Measurements from ENCODE around the gene BIRC7. TPM values are rescaled to one million over a fixed set of nuclear protein-coding genes. Genes with fewer than 3 reads are reported as not detected.

Gene BIRC7, protein sequence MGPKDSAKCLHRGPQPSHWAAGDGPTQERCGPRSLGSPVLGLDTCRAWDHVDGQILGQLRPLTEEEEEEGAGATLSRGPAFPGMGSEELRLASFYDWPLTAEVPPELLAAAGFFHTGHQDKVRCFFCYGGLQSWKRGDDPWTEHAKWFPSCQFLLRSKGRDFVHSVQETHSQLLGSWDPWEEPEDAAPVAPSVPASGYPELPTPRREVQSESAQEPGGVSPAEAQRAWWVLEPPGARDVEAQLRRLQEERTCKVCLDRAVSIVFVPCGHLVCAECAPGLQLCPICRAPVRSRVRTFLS
- 2.9 TPM for total RNA-seq (ENCODE audit: insufficient read depth, low replicate concordance)

DNA sequence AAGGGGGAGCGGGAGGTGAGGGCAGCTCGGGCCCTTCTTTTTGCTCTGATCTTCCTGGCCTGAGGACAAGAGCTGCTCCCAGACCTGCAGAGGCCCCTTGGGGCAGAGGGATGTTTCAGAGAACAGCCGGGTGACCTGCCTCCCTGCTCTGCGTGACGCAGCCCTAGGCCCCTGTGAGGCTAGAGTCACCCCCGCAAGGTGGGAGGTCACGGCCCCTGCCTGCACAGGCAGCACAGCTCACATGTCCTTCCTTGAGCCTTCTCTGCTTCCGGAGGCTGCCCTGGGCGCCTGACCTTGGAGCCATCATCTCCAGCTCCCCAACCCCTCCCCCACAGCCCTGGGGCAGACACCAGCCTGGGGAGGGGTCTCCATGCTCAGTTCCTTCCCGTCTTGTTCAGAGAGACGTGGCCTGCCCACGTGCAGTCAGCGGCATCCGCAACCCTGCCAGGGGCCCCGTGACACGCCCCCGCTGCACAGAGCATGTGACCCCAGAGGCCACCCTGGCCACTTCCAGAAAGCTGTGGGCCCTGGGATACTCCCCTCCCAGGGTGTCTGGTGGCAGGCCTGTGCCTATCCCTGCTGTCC is at the start of gene BIRC7:
Gene BIRC7, plus strand, starts transcription at position 507 of the 585 bp plus-strand sequence. CDS start 192 bp downstream, outside the sequence.
- DNase-seq (ENCODE audit: low spot score), result no peak

DNA sequence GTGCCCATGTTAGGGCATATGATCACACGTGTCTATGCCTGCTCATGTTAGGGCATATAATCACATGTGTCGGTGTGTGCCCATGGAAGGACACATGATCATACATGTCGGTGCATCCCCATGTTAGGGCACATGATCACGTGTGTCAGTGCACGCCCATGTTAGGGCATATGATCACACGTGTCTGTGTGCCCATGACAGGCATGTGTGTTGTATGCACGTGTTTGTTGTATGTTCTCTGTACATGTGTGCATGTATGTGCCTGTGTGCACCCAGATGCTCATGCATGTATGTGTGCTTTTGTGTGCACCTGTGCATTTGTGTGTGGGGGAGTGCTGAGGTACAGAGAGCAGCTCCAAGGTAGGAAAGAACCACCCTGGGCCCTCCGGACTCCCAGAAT is 49.6 kb upstream of the BIRC7 start:
- DNase-seq (ENCODE audit: low spot score), result no peak

DNA sequence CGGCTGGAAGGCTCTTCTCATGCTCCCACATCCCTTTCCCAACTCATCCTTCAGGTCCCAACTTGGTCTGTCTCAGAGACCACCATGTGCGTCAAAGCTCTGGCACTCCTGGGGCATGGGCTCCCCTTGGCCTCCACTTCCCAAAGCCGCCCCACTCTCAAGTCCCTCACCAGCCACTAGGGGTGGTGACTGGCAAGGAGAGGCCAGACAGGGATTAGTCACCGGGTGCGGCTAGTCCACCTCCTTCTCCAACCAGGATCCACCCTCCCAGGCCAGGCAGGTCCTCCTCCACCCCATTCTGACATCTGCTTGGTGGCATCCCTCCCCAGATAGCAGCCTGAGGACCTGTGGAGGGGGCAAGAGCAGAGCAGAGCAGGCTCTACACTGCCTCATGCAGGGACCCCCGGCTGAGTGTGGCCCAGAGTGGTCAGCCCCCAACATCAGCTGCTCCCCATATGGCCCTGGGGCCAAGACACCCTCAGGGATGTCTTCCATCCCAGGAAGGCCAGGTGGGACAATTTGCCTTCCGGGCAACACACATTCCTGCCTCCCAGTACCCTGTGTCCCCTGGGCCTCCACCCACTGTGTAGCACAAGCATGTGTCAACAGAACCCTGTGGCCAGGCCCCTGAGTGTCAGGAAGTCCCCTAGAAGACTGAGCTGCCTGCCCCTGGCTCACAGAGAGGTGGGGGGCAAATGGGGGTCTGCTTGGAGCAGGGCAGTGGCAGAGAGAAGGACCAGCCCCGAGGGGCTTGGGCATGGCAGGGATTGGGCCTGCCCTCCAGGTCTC is 49.0 kb upstream of the BIRC7 start:
- no peak for DNase-seq (ENCODE audit: low spot score)

DNA sequence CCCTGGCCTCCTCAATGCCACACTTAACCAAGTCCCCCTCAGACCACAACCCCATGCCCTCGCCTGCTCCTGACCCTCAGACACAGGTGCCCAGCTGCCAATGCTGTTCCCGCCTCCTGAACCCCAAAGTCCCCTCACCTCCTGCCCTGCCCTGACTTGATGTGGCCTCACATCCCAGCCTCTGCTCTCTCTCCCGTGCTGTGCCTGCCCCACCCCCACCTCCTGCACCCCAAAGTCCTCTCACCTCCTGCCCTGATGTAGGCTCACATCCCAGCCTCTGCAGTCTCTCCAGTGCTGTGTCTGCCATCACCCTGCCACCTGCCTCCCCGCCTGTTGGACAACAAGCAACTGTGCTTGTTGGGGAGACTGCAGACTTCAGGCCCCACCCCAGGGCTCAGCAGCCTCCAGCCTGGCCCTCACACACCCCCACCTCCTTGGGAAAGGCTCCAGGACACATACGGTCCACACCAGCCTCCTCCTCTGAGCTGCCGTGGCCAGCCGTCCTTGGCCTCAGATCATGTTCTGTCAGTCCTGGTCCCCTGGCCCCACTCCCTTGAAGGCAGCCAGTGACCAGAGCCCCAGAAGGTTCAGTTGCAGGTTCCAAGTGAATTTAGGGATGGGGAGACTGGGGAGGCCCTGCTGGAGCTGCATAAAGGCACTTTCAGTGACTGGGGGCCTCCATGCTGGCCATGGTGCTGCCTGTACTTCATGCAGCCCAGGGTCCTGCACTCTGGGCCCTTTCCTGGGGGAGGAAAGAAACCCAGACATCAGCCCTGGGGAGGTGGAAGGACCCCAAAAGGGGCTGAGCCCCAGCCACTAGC is 48.2 kb upstream of the BIRC7 start:
- DNase-seq (ENCODE audit: low spot score), result no peak

DNA sequence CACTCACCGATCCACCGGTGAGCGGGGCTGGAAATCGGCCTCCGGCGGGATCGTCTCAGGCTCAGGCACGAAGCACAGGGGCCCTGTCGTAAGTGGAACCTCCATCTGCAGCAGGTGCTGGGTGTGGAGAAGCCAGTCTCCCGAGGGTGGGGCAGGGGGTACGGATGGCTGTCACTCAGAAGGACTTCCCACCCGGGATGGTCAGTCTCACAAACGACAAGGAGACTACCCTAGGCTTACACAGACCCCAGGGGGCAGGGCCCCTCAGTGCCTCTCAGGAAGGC is 47.6 kb upstream of the BIRC7 start:
- no peak for DNase-seq (ENCODE audit: low spot score)

DNA sequence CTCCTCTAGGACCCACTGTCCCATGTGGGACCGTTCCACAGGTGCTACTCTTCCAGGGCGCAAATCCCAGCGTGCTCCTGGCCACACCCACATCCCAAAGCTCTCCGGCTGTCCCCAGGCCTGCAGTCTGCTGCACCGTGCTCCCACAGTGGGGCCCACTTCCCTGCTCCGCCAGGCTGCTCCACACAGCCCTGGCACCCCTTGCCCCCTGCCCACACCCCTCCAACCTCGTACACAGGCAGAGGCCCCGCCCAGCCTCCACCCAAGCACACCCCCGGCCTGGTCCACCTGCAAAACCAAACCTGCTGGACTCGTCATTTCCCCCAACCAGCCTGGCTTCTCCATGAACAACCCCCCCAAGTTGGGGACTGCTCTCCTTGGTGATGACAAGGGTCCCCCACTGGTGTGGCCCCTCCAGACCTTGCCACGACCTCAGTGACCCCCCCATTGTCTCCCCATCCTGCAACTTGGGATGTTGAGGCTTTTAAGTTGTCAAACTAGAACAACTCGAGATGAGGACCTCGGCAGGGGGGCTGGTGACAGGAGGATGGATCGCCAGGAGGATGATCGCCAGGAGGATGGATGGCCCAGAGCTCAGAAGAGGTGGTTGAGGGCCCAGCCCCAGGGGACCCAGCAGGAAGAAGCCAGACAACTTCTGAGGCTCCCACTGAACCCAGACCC is 46.9 kb upstream of the BIRC7 start:
- DNase-seq (ENCODE audit: low spot score), result no peak

DNA sequence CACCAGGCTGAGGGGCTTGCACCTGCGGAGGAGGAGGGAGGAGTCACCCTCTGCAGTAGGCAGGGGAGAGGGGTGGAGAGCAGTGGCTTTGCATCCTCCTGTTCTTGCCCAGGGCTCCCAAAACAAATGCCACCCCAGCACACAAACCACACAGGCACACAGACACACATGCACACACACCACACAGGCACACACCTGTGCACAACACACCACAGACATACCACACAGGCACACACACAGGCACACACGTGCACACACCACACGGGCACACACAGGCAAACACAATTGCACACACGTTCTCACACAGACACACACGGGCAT is 46.4 kb upstream of the BIRC7 start:
- DNase-seq (ENCODE audit: low spot score), result no peak

DNA sequence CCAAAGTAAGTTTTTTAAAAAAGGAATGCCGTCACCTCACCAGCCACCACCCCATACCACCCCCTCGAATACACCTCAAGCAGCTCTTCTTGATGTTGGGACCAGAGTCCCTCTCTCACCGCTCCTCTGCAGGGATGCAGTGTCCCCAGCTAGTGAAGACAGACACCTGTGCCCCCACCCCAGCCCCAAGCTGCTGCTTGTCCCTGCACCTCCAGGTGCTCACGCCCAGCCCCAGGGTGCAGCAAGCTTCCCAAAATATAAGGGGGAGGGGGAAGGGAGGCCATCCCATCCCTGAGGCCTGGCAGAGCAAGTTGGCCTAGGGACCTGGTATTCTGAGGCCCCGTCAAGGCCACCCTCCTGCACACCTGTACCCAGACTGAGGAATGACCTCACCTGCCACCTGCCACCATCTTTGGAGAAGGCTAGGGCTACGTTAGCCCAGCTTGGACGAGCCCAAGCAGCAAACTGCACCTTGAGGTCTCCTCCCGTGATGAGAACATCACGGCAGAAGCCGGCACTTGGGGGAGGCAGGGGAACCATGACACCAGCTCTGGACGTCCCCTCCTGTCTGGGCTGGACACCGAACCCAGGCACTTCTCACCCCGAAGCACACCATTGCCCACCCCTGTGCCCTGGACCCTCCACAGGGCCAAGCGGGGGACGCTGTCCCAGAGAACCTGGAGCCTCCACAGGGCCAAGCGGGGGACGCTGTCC is 45.7 kb upstream of the BIRC7 start:
- DNase-seq (ENCODE audit: low spot score), result no peak

DNA sequence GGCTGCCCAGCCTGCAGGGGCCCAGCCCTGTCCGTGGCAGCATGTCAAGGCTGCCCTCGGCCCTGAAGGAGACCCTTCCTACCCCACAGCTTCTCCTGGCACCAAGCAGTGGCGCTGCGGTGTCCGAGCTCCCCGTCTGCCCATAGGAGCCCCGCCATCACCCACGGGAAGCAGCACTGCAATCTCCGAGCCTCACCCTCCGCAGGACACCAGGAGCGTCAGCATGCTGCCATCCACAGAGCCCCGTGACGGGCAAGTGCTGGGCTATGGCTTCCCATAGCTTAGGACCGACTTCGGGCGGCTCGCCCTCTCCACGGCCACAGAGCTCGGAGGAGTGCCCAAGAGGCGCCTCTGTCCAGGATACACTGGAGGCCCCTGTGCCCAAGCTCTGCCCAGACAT is 44.9 kb upstream of the BIRC7 start:
- no peak for DNase-seq (ENCODE audit: low spot score)

DNA sequence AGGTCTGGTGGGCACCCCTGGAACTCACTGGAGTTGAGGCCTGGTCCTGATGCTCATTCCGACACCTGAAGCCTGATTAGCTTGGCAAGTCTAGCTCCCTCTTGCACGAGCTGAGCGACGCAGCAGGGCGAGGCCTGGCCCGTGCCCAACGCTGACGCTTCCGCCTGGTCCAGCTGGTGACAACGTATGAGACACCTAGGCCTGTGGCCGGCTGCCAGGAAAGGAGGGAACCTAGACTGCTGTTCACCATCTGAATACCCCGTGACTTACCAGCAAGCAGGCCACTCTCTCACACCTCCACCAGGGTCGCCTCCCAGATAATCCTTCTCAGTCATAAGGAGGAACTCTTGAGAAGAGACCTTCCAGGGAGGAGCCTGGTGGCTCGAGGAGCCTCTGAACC is 44.3 kb upstream of the BIRC7 start:
- DNase-seq (ENCODE audit: low spot score), result no peak

DNA sequence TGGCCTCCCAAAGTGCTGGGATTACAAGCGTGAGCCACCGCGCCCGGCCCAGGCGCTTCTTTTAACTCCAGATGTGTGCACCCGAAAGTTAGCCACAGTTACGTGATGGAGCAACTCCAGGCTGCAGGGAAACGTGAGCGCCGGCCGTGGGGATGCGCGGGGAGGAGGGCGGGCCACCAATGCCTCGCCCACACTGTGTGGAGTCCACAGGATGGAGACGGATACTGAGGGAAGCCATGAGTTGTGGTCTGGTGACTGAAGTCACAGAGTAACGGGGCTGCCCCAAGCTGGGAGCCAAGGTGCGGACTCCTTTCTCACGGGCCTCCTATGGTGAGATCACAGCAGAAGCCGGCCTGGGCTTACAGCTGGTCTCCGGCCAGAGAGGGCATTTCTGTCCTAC is 43.0 kb upstream of the BIRC7 start:
- no peak for DNase-seq (ENCODE audit: low spot score)

DNA sequence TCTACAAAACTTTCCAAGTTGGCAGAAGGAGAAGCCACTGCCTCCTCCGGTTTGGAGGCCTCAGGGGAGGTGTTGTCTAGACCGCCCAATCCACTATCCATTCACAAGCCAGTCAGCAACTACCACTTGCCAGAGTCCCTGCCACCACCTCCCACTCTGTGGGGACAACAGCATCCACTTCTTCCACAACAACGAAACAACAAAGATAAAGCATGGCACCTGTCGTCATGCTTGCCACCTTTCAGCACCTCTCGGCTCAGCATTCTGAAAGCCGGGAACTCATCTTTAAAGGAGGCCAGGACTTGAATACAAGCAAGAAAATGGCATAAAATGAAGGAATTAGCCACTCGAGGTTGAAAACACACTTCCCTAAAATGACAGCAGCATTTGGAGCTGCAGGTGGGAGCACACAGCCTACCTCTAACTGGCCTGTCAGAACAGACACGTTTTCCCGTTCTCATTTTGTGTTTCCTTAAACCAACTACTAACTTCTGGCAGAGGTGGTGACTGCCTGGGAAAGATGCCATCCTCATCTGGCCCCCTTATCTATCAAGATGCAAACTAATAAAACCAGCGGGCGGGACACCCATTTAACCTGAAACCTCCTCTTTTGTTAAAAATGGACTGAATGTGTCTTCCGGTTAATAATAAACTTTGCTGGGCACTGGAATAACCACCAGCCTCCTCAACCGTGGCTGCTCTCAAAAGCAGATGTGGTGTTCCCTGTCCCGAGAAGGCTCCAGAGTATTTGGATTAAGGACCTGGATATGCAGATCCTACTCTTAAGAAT is 41.5 kb upstream of the BIRC7 start:
- no peak for DNase-seq (ENCODE audit: low spot score)

DNA sequence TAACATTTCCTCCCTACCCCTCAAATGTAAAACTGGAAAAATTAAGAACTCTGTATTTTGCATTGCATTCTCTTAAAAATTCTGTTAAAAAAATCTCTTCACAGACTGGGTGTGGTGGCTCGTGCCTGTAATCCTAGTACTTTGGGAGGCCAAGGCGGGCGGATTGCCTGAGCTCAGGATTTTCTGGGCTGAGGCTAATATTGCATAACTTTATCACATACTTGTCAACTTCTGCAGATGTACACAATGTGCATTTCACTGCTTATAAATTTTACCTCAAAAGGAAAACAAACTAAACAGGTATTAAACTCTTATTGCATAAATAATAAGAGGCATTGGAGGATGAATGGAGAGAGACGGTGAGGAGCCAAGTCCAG is 40.9 kb upstream of the BIRC7 start:
- DNase-seq (ENCODE audit: low spot score), result no peak

DNA sequence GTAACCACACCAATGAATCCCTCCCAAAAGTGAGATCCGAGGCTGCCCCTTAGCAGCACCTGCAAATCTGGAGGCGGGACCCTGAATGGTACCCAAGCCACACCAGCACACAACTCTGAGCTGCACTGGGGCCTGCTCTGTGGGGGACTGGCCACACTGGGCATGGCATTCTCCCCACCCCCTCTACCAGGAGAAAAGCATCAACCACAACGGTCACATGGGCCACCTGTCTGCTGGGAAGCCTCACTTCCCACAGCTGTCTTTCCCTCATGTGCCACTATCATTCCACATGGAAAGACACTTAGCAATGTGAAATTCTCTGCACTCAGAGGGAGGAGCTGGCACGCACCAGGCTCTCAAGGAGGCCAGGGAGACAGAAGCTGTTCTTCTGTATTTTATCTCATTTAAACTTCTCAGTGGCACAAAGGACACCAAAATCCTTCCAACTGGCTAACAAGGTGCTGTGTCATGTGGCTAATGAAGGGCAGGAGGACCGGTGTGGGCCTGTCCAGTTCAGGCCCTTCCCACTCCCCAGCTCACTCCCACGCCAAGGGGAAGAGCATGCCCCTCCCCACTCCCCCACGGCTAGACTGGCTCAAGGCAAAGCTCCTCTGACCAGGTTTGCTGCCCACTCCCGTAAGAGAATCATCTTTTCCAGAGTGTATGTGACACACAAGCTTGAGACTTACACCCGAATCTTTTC is 38.8 kb upstream of the BIRC7 start:
- DNase-seq (ENCODE audit: low spot score), result no peak

DNA sequence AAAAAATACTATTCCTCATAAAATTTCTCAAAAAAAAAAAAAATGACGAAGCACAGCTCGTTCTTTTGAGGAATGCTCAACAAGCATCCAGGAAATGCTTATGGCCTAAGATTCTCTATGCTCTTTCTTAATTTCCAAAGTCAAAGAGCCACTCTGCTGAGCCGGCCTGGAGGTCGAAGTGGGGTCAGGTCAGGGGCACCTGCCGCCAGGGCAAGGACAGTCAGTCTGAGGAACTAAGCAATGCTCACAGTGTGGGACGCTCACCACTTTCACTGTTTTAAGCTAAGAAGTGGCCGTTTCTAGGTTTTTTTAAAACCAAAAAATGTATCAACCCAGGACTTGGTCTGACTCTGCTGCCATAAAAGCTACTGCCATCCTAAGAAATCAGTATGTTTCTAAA is 37.1 kb upstream of the BIRC7 start:
- no peak for DNase-seq (ENCODE audit: low spot score)

DNA sequence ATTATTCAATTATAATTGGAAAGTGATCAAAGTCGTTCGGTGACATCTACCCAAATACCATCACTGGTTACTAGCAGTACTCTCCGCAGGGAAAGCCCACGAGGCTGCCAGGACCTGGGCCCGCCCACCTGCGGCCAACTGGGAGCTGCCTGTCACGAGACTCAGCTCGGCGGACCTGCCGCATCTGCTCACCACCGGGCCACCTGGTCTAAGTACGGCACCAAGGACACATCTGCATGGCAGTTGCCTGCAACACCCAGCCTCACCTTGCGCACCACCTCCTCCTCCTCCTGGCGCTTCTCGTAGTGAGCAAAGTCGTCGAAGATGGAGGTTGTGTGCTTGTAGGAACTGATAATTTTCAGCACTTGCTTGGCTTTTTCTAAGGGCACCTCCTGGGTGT is 33.7 kb upstream of the BIRC7 start:
- DNase-seq (ENCODE audit: low spot score), result no peak

DNA sequence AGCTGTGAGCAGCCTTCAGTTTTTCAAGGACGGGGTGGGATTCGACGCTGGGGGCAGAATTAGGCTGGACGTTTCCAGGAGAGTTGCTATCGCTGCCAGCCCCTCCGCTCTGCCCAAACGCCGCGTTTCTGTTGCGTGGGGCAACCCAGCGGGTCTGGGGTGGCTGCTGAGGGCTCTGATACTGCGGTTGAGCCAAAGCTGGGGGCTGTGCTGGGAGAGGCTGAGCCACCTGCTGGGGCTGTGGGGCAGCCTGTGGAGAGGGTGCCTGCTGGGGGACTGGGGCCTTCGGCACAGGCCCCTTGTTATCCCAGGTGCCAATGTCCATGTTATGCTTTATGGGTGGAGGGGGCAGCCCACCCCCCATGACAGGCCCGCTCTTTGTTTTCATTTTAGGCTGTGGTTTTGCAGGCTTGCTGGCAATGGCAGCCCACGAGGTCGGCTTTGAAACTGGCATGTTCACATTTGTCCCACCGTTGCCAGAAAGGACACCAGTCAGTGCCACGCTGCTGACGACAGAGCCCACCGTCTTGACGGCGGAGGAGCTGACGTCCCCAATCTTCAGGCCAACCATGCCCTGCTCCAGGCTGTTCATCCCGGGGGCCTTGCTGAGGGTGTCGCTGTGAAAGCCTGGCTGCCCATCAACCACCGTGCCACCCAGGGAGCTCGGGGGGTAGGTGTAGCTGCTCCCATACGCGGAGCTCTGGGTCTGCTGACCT is 32.7 kb upstream of the BIRC7 start:
- no peak for DNase-seq (ENCODE audit: low spot score)

DNA sequence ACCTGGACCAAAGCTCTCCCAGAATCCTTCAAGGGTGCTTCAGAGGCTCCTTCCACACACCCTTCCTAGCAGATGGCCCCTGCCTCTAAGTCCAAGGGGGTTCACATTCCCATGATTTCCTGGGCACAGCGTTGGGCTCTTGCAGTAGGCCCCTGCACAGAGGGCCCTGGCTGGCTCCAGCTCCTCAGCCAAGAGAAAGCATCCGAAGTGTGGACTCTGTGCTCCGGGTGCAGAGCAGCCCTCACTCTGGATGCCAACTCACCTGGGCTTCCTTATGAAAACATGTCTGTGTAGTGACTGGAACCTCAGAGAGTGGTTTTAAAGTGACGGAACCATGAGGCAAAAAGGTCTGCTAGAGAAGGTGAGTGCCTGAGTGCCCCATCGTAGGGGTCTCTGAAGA is 31.3 kb upstream of the BIRC7 start:
- no peak for DNase-seq (ENCODE audit: low spot score)

DNA sequence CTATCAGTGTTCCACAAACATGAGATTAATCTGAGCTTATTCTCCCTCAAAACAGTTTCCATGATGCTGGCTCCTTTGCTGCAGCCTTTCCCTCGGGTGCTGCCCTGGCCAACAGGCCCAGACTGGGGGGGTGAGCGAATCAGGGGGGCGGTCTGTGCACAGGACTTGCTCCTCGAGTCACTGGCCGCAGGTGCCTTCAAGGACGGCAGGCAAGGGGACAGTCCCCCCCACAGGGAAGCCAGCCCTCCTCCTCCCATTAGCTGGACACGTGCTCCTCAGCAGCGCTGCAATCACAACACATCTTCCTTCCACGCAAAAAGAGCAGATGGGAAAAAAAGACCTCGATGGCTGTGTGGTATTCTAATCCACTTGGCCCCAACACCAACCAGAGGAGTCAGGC is 29.8 kb upstream of the BIRC7 start:
- no peak for DNase-seq (ENCODE audit: low spot score)
